ENCODE data around the gene PIH1D1.

The PIH1D1 gene

DNA sequence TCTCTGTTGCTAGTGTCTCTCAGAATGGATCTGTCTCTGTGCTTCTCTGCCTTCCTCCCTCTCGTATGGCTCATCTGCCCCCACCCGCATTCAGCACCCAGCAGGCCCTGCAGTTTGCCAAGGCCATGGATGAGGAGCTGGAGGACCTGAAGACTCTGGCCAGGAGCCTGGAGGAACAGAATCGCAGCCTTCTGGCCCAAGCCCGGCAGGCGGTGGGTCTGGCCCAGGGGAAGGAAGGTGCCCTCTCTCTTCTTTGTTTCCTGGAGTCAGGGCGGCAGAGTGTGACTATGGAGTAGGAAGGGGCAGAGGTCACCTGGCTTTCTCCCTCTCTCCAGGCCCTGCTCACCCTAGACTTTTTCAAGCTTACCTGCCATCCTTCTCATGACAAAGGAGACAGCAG, 52.7 kb downstream of the PIH1D1 start:
- Histone ChIP-seq H3F3A (ENCODE audit: control insufficient read depth, insufficient read depth) (peaks cover 5% of the 10 kb centered on the region), H3K36me3 (ENCODE audit: control insufficient read depth, low read length) (no peaks in the 10 kb centered on the region), H3K4me2 (ENCODE audit: low read length) (no peak overlapping the region), H3K9me3 (ENCODE audit: control insufficient read depth, insufficient read depth, low read length) (no peaks in the 10 kb centered on the region), H3K4me1 (ENCODE audit: control insufficient read depth, low read length) (peaks cover 17% of the 10 kb centered on the region), H3K79me2 (ENCODE audit: control insufficient read depth, low read length) (no peaks in the 10 kb centered on the region), H3K9me2 (replicated peaks; ENCODE audit: control insufficient read depth, low read length) (no peaks in the 10 kb centered on the region), H3K27ac (ENCODE audit: low read depth, low read length) (no peak overlapping the region), H3K4me3 (ENCODE audit: low read length) (no peak overlapping the region), H4K20me1 (ENCODE audit: control insufficient read depth, insufficient read depth, low read depth, low read length) (no peaks in the 10 kb centered on the region), H3K27me3 (ENCODE audit: control insufficient read depth, low read length) (no peaks in the 10 kb centered on the region)
- TF ChIP-seq, protein P1, sequence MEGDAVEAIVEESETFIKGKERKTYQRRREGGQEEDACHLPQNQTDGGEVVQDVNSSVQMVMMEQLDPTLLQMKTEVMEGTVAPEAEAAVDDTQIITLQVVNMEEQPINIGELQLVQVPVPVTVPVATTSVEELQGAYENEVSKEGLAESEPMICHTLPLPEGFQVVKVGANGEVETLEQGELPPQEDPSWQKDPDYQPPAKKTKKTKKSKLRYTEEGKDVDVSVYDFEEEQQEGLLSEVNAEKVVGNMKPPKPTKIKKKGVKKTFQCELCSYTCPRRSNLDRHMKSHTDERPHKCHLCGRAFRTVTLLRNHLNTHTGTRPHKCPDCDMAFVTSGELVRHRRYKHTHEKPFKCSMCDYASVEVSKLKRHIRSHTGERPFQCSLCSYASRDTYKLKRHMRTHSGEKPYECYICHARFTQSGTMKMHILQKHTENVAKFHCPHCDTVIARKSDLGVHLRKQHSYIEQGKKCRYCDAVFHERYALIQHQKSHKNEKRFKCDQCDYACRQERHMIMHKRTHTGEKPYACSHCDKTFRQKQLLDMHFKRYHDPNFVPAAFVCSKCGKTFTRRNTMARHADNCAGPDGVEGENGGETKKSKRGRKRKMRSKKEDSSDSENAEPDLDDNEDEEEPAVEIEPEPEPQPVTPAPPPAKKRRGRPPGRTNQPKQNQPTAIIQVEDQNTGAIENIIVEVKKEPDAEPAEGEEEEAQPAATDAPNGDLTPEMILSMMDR (IDR thresholded peaks at IDR 0.05; ENCODE audit: low read depth, low read length, poor library complexity, severe bottlenecking) = no peak
- TF ChIP-seq EZH2phosphoT487 (IDR thresholded peaks at IDR 0.05; ENCODE audit: borderline replicate concordance, low read length) = no peak

DNA sequence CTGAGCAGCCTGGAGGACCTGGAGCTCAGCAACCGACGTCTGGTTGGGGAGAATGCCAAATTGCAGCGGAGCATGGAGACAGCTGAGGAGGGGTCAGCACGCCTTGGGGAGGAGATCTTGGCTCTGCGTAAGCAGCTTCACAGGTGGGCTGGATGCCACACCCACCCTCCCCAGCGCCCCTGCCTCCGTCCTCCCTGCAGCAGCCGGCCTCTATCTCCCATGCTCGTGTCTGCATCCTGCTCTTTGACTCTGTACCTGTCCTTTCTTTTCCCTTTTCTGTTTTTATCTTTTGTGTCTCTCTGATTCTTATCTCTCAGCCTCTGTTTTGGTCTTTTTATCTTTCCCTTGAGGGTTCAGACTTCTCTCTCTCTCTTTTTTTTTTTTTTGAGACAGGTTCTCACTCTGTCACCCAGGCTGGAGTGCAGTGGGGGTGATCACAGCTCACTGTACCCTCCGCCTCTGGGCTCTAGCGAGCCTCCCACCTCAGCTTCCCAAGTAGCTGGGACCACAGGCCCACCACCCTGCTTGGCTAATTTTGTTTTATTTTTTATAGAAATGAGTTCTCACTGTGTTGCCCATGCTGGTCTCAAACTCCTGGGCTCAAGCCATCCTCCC, 53.5 kb downstream of the PIH1D1 start:
- no peaks in the 10 kb centered on the region for H3K9me2 ChIP-seq (replicated peaks; ENCODE audit: control insufficient read depth, low read length)
- no peak overlapping the region for H3K4me3 ChIP-seq (ENCODE audit: low read length)
- H3K9me3 ChIP-seq (ENCODE audit: control insufficient read depth, insufficient read depth, low read length) = no peaks in the 10 kb centered on the region
- no peaks in the 10 kb centered on the region for H3K27me3 ChIP-seq (ENCODE audit: control insufficient read depth, low read length)
- H3K4me1 ChIP-seq (ENCODE audit: control insufficient read depth, low read length) = peaks cover 17% of the 10 kb centered on the region
- no peaks in the 10 kb centered on the region for H3K79me2 ChIP-seq (ENCODE audit: control insufficient read depth, low read length)
- no peaks in the 10 kb centered on the region for H4K20me1 ChIP-seq (ENCODE audit: control insufficient read depth, insufficient read depth, low read depth, low read length)
- peaks cover 2% of the 10 kb centered on the region; the same call in 1 of the 2 replicates for H3F3A ChIP-seq (ENCODE audit: control insufficient read depth, insufficient read depth)
- H3K27ac ChIP-seq (ENCODE audit: low read depth, low read length) = no peak overlapping the region
- H3K4me2 ChIP-seq (ENCODE audit: low read length) = no peak overlapping the region
- H3K36me3 ChIP-seq (ENCODE audit: control insufficient read depth, low read length) = no peaks in the 10 kb centered on the region
- TF ChIP-seq, protein P1 (IDR thresholded peaks at IDR 0.05; ENCODE audit: low read depth, low read length, poor library complexity, severe bottlenecking) = no peak
- no peak for TF ChIP-seq EZH2phosphoT487 (IDR thresholded peaks at IDR 0.05; ENCODE audit: borderline replicate concordance, low read length)

DNA sequence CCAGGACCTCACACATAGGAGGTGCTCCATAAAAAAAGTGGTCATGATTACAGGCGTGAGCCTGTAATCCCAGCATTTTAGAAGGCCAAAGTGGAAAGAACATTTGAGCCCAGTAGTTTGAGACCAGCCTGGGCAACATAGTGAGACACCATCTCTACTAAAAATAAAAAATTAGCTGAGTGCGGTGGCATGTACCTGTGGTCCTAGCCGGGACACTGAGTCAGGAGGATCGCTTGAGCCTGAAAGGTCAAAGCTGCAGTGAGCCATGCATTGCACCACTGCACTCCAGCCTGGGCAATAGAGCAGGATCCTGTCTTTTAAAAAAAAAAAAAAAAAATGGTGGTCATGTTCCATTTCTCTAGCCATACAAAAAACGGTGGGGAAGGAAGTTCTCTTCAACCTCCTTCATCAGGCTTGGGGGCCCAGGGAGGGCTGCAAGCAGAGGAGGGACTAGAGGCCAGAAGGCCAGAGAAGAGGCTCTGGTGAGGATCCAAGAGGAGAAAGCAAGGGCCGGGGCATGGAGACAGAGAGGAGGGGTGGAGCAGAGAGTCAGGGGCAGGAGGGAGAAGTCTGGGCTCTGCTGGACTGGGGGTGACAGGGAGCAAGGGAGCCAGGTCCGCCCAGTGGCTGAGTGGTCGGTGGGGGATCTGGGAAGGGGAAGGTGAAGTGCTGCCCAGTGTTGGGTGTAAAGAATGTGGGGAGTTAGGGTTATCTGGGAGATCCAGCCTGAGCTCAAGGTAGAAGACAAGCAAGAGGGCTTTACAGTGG, 54.7 kb downstream of the PIH1D1 start:
- Histone ChIP-seq H3K79me2 (ENCODE audit: control insufficient read depth, low read length) (no peaks in the 10 kb centered on the region), H3K9me2 (replicated peaks; ENCODE audit: control insufficient read depth, low read length) (no peaks in the 10 kb centered on the region), H3K4me3 (ENCODE audit: low read length) (no peak overlapping the region), H3K4me1 (ENCODE audit: control insufficient read depth, low read length) (peaks cover 15% of the 10 kb centered on the region), H3K27ac (ENCODE audit: low read depth, low read length) (no peak overlapping the region), H3K4me2 (ENCODE audit: low read length) (no peak overlapping the region), H4K20me1 (ENCODE audit: control insufficient read depth, insufficient read depth, low read depth, low read length) (no peaks in the 10 kb centered on the region), H3K36me3 (ENCODE audit: control insufficient read depth, low read length) (no peaks in the 10 kb centered on the region), H3F3A (ENCODE audit: control insufficient read depth, insufficient read depth) (no peaks in the 10 kb centered on the region), H3K27me3 (ENCODE audit: control insufficient read depth, low read length) (no peaks in the 10 kb centered on the region), H3K9me3 (ENCODE audit: control insufficient read depth, insufficient read depth, low read length) (no peaks in the 10 kb centered on the region)
- TF ChIP-seq, protein P1 (IDR thresholded peaks at IDR 0.05; ENCODE audit: low read depth, low read length, poor library complexity, severe bottlenecking) = no peak
- TF ChIP-seq EZH2phosphoT487 (IDR thresholded peaks at IDR 0.05; ENCODE audit: borderline replicate concordance, low read length) = no peak
